Endothelial cell of umbilical vein (primary cell): ENCODE results near the gene MTSS2.

Experiments
- CTCF ChIP-seq, 2 donors: IDR thresholded peaks; 1 replicate in 1 of 2; 2 replicates in 1 of 2; pipeline ENCODE4 v1.5.1; 2011; ENCODE audit warnings: low read length in 2 of 2, mild to moderate bottlenecking in 2 of 2, moderate library complexity in 2 of 2, control low read depth in 1 of 2, inconsistent platforms in 1 of 2, low read depth in 1 of 2; ENCODE audit not compliant: insufficient read depth in 1 of 2; ENCODE audit errors: extremely low read depth in 1 of 2
- EZH2 ChIP-seq: IDR thresholded peaks from 2 replicates; pipeline ENCODE4 v1.6.1; 2012; ENCODE audit warnings: borderline replicate concordance, low read depth, mild to moderate bottlenecking, moderate library complexity, low read length, inconsistent platforms; ENCODE audit not compliant: severe bottlenecking
- POLR2A ChIP-seq: IDR thresholded peaks from 2 replicates; pipeline ENCODE4 v1.6.1; 2012; ENCODE audit warnings: low read depth, mild to moderate bottlenecking, control low read depth, low read length

DNA sequence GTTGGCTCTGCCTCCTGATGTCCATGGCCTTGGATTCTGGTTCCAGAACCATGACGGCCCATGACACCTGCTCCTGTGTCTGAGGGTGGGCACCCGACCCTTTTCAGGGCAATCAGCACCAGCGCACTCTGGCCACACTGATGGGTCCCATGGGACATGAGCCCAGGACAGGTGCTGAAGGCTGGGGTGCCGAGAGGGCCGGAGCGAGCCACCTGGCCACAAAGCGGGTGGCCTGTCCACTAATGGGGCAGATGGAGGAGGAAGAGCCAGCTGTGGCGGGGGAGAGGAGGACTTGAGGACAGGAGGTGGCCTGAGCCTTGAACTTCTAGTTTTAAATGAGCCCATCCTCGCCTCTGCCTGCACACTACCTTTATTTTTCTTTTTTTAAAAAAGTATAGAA, 31.2 kb upstream of the MTSS2 start:
- TF ChIP-seq CTCF (IDR thresholded peaks at IDR 0.05; ENCODE audit: extremely low read depth in 1 of 2, insufficient read depth in 1 of 2, low read depth in 1 of 2, low read length in 2 of 2) (no peak), POLR2A (no peak), EZH2 (no peak)
